NCI-H2081 treated with DMSO at 0.1 percent for 48 hours (cell line): ENCODE results near the gene NUDT1.

ENCODE experiments used
- DNase-seq: peaks from one replicate; lab custom pipeline; 2025; lab: John Stamatoyannopoulos, UW

NUDT1 gene

DNA sequence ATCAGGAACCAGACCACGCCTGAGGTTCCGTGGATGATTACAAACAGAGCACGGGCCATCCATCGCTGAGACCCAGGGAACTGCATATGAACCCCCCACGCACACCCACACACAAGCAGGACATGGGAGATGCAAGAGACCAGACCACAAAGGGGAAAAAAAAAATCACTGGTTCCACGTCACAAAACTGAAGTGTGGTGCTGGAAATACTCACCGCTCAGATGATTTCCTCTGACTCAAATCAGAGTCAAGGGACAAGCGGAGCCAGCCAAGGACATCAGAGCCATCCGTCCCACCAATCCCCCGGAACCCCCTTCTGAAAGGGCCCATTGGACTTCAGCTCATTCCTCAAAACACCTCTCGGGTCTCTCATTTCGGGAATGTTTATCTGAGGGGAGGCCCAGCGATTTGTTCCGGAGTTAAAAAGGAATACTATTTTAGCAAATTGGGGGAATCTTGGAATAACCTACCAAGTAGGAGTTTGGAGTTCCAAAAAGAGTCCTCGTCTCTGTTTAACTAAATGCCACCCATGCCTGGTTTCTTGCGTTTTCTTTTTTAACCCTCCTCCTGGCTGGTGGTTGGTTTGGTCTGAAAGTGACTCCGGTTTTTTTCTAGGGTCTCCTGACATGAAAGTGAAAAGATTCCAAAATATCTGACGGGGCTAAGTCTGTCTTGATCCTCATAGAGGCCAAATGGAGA, 57.3 kb downstream of the NUDT1 start:
- no peak for DNase-seq

DNA sequence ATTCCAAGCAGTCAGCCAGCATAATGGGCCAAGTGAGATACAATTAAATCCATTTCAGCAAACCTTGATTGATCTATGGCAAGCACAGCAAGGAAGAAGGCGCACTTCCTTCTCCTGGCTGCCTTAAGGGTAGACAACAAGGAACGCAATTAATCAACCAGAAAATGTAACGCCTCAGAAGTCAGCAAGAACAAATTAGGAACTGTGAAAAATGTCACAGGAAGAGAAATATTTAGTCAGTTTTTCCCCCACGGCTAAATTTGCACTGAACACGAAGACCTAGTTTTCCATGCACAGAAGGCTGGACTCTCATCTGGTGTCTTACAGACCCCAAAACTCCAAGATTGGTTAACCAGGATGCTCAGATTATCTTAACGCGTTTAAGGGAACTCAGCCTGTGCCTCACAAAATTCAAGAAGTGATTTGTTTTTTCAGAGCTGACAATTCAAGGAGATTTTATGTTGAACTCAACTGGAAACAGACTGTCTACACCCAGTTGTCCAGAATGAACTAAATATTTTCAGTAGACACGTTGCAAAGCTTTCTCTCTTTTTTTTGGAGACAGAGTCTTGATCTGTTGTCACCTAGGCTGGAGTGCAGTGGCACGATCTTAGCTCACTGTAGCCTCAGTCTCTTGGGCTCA, 58.0 kb downstream of the NUDT1 start:
- DNase-seq, result no peak
